CD4-positive, alpha-beta T cell treated with Interleukin-4 for 4 hours (primary cell): ENCODE results near the gene ALDH5A1.
A peak's percentile ranks its signal among the peaks of the same experiment; 100 is the strongest.
"Not testable (repeated sequence)": the region's sequence is repeated elsewhere in the genome, so short reads cannot be mapped to it uniquely, and the experiment has no call there.

Experiments
- DNase-seq: peaks from one replicate; pipeline ENCODE4 v3.0.0-alpha.2; 2020

The ALDH5A1 gene

GRCh38 chr6:24489470-24489869 is 5.3 kb upstream of the ALDH5A1 start, which contains the start of gene GPLD1:
Gene GPLD1 (minus strand): TSS chr6:24489578. CDS start chr6:24489511, 67 bp downstream.
- no peak for DNase-seq

- DNase-seq = no peak
Observed at GRCh38 chr6:24489881-24490280, 4.9 kb upstream of the ALDH5A1 start.

- no peak for DNase-seq
Observed at GRCh38 chr6:24490948-24491347, 3.8 kb upstream of the ALDH5A1 start.

- no peak for DNase-seq
Observed at GRCh38 chr6:24492475-24492874, 2.3 kb upstream of the ALDH5A1 start.

- no peak for DNase-seq
Observed at GRCh38 chr6:24493945-24494820, 586 bp upstream of the ALDH5A1 start.

DNA sequence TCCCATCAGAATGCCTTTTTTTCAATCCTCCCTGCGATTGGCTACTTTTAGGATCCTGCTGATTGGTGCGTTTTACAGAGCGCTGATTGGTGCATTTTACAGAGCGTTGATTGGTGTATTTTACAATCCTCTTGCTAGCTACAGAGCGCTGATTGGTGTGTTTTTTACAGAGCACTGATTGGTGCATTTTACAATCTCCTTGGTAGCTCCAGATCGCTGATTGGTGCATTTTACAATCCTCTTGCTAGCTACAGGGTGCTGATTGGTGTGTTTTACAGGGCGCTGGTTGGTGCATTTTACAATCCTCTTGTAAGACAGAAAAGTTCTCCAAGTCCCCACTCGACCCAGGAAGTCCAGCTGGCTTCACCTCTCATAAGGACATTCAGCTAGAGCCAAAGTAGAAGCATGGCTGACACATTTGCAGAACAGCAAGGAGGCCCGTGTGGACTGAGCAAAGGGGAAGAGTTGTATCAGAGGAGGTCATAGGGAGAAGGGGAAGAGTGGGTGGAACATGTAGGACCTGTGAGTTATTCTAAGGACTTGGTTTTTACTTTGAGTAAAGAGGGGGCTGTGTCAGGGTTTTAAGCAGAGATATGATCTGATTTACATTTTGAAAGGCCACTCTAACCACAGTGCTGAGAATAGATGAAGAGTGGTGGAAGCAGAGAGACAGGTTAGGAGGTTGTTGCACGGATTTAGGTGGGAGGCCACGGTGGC is 2.6 kb downstream of the ALDH5A1 start:
- DNase-seq = no peak

- DNase-seq = no peak
Observed at GRCh38 chr6:24500683-24501082, 5.9 kb downstream of the ALDH5A1 start.

DNA sequence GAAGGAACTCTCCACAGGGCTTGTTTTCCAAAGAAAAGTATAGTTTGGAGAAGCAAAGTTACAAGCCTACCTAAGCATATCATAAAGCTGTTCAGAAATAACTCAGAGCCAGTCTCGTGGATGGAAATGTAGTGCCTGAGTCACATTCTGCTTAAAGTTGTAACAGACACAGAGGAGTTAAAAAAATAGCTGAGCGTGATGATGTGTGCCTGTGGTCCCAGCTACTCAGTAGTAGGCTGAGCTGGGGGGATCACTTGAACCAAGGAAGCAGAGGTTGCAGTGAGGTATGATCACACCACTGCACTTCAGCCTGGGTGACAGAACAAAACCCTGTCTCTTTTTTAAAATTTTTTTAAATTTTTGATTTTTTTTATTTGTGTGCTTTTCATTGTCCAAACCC is 6.6 kb downstream of the ALDH5A1 start:
- no peak for DNase-seq

- no peak for DNase-seq
Observed at GRCh38 chr6:24501914-24502313, 7.1 kb downstream of the ALDH5A1 start.

DNA sequence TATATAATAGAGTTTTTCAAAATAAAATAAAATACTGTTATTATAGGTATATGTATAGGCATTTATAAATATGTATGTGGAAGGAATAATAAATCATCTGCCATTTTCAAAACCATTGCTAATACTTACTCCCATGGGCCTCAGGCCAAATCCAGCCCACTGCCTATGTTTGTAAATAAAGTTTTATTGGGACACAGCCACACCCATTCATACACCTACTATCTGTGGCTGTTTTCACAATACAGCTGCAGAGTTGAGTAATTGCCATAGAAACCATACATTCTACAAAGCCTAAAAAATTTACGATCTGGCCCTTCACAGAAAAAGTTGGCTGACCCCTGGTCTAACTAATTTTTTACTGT is 9.5 kb downstream of the ALDH5A1 start:
- no peak for DNase-seq

DNA sequence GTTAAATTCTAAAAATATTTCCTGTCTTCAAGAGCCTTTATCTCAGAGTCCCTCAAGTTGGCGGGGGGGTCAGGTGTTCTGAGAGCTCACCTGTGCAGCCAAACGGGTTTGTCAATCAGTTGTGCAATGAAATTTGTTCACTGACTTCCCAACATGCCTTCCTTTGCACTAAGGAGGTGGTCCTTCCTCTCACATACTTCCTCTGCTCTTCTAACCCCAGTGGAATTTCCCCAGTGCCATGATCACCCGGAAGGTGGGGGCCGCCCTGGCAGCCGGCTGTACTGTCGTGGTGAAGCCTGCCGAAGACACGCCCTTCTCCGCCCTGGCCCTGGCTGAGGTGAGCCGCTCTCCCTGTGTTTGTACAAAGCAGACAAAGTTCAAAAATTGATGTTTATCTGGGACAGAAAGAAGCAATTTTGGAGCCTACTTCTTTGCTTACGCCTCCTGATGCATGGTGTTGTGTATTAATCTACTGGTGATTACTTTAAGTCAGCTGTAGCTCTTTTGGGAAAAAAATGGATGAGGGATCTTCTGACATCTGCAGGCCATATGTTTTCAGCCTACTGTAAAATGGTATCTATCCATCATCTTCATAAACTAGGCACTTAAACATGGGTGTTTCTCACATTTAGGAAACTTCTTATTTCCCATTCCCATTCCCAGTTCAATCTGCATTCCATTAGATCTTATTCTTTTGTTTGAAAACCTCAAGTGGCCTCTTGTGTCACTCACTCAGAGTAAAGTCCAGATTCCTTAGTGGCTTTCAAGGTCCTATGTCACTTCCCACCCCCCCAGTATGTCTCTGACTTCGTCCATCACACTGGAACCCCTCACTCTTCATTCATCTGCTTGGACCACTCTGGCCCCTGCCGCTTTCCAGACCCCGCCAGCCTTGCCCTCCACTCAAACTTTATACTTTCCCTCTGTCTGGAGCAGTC is 10.1 kb downstream of the ALDH5A1 start:
- no peak for DNase-seq

DNA sequence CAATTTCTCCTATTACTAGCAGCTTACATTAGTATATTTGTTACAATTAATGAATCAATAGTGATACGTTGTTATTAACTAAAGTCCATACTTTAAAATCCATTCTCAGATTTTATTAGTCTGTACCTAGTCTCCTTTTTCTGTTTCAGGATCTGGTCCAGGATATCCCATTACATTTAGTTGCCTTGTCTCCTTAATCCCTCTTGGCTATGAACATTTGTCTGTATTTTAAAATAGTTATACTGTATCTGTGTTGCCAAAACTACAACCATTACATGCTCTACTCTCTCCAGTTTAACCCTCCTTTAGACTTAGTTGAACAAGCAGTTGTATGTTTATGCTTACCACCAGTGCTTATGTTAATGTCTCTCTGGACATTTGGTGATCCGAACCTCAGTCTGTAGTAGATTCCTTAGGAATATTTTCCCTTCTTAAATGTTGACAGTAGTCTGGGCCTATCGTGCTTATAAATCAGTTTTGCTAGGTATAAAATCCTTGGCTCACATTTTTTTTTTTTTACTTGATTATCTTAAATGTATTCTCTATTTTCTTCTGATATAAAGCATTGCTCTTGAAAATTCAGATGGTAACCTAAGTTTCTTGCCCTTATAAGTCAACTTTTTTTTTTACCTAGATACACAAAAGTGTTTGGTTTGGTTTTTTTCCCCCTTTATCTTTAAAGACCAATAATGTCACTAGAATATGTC is 12.2 kb downstream of the ALDH5A1 start:
- no peak for DNase-seq

DNA sequence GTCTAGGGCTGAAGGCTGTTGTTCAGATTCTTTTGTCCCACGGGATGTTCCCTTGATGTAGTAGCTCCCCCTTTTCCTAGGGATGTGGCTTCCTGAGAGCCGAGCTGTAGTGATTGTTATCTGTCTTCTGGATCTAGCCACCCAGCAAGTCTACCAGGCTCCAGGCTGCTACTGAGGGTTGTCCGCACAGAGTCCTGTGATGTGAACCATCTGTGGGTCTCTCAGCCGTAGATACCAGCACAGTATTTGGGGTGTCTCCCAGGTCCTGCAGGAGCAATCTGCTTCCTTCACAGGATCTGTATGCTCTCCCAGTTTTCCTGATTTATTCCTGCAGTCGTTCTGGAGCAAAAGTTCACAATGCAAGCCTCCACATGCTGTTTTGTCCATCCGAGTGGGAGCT is 17.2 kb downstream of the ALDH5A1 start:
- not testable (repeated sequence) for DNase-seq

DNA sequence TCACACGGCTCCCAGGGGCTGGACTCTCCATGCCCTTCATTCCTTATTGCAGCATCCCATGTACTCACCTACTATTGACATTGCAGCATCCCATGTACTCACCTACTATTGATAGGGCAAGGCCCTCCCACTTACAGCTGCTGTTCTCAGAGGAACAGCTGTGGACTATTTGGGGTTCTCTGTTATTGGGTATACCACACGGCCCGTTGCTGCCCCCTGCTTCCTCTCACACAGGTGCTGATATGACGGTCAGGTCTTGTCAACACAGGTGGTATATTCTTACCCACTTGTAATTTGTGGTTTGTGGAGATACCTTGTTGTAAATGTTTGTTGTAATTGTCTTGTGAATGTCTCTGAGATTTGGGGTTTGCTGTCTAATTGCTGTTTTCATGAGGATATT is 18.8 kb downstream of the ALDH5A1 start:
- DNase-seq = no peak

DNA sequence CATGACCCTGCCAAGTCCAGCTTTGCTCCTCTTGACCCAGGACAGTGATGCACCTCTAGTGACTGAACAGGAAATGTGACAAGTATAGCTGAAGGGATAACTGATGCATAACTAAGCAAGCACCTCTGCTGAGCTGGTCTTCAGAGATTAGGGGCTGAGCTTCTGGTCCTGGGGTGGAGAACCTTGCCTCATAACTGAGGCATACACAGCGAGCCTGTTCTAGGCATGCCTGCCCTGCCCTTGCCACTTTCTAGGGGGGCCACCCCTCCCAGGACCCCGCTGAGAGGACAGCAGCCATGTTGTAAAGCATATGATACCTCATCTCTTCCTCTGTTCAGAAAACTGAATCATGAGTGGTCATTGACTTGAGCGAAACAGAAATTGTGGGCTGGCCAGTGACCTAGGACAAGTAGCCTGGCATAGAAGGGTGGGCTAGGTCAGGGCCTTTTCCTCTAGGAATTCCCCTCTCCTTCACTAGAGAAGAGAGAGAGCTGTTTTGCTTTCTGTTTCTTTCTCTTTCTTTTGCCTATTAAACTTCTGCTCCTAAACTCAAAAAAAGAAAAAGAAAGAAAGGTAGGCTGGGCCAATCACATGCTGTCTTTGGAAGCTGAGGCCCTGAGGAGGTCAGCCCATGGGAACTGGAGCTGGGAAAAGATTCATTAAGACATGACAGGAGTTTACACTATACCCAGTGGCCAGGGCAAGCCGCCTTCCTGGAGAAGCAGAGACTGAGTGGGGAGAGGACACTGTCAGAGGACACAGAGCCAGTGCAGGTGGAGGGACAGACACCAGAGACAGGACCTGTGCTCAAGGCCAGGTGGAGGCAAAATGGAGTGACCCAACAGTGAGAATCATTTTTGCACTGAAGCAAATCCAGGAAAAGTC is 23.1 kb downstream of the ALDH5A1 start:
- DNase-seq = no peak

GRCh38 chr6:24520929-24521546 is 26.3 kb downstream of the ALDH5A1 start:
- peak; percentile 10 for DNase-seq

- no peak for DNase-seq
Observed at GRCh38 chr6:24522228-24523176, 27.7 kb downstream of the ALDH5A1 start.

GRCh38 chr6:24524329-24524728 is 29.6 kb downstream of the ALDH5A1 start:
- no peak for DNase-seq

- no peak for DNase-seq
Observed at GRCh38 chr6:24524805-24525204, 30.0 kb downstream of the ALDH5A1 start.

GRCh38 chr6:24529985-24530384 is 35.2 kb downstream of the ALDH5A1 start:
- no peak for DNase-seq
